Endothelial cell of umbilical vein (primary cell): ENCODE measurements around the gene GPBAR1. TPM values are rescaled to one million over a fixed set of nuclear protein-coding genes. Genes with fewer than 3 reads are reported as not detected.

Experiments
- BruUV-seq: library from RNA; stranded (reverse); fragments of 400-500 nt; replicated peaks from 2 replicates; lab custom pipeline; 2021; lab: Mats Ljungman, UMichigan
- CTCF ChIA-PET: fragments of 300-600, 350-600 bp; sonication (Branson Sonifier 250); formaldehyde crosslinking; loops from one replicate; lab custom pipeline; 2021; ENCODE audit warnings: antibody characterized with exemption, inconsistent platforms; lab: Charles Lee
- POLR2A ChIA-PET: fragments of 300-600, 350-600 bp; sonication (Branson Sonifier 250); formaldehyde crosslinking; loops from one replicate; lab custom pipeline; 2021; ENCODE audit warnings: antibody characterized with exemption, inconsistent platforms; lab: Charles Lee
- DNase-seq: peaks from one replicate; pipeline ENCODE4 v3.0.0-alpha.2; 2011; ENCODE audit warnings: low read depth, low spot score
- FAIRE-seq: peaks from 2 replicates; lab custom pipeline; 2011; peaks lifted over from hg19 to GRCh38; lab: Jason Lieb, UNC
- H2AFZ ChIP-seq: 2 replicates; pipeline ENCODE4 v1.6.0; 2012; ENCODE audit warnings: low read depth, low read length, control low read depth, inconsistent platforms
- H3K27ac ChIP-seq: 2 replicates; pipeline ENCODE4 v1.5.1; 2011; ENCODE audit warnings: low read depth, mild to moderate bottlenecking, control low read depth, low read length, moderate library complexity; ENCODE audit not compliant: insufficient read depth
- H3K27me3 ChIP-seq, 2 experiments: 2 replicates each; pipeline versions ENCODE4 v1.6.0 to v1.6.1; 2011; ENCODE audit warnings: low read length in 2 of 2, mixed read lengths in 1 of 2; ENCODE audit not compliant: control insufficient read depth in 2 of 2, insufficient read depth in 2 of 2
- H3K36me3 ChIP-seq, 2 experiments: 2 replicates in 1 of 2; 3 replicates in 1 of 2; pipeline ENCODE4 v1.5.1; 2011; ENCODE audit warnings: low read length in 2 of 2, mild to moderate bottlenecking in 1 of 2, moderate library complexity in 1 of 2; ENCODE audit not compliant: control insufficient read depth in 2 of 2, insufficient read depth in 2 of 2; ENCODE audit errors: extremely low read depth in 1 of 2
- H3K4me1 ChIP-seq: 3 replicates; pipeline ENCODE4 v1.5.1; 2011; ENCODE audit warnings: mild to moderate bottlenecking, low read length; ENCODE audit not compliant: control insufficient read depth, insufficient read depth; ENCODE audit errors: extremely low read depth
- H3K4me2 ChIP-seq: 2 replicates; pipeline ENCODE4 v1.6.1; 2011; ENCODE audit warnings: low read length, control low read depth, mixed read lengths; ENCODE audit not compliant: insufficient read depth
- H3K4me3 ChIP-seq, 3 experiments: fragments of 200-600 bp in 1 of 3; sonication (generic), shearing (Covaris generic) in 1 of 3; replicated peaks in 1 of 3; 2 replicates each; pipeline ENCODE4 v1.5.1; 2011 to 2016; ENCODE audit warnings: control low read depth in 3 of 3, low read length in 3 of 3, mild to moderate bottlenecking in 2 of 3, inconsistent platforms in 1 of 3, low read depth in 1 of 3, moderate library complexity in 1 of 3; ENCODE audit not compliant: insufficient read depth in 1 of 3
- H3K79me2 ChIP-seq: 2 replicates; pipeline ENCODE4 v1.6.0; 2012; ENCODE audit warnings: low read length, inconsistent platforms; ENCODE audit not compliant: control insufficient read depth, insufficient read depth
- H3K9ac ChIP-seq: replicated peaks from 2 replicates; pipeline ENCODE3; 2011; ENCODE audit warnings: low read length, control low read depth; ENCODE audit not compliant: insufficient read depth; ENCODE audit errors: extremely low read depth
- H3K9me1 ChIP-seq: replicated peaks from 3 replicates; pipeline ENCODE4 v1.6.0; 2011; ENCODE audit warnings: mild to moderate bottlenecking, low read length; ENCODE audit not compliant: control insufficient read depth, insufficient read depth; ENCODE audit errors: extremely low read depth
- H3K9me3 ChIP-seq: replicated peaks from 2 replicates; pipeline ENCODE4 v1.5.1; 2012; ENCODE audit warnings: low read length, inconsistent platforms; ENCODE audit not compliant: control insufficient read depth, insufficient read depth
- H4K20me1 ChIP-seq: replicated peaks from 2 replicates; pipeline ENCODE3; 2011; ENCODE audit warnings: mild to moderate bottlenecking, low read length; ENCODE audit not compliant: control insufficient read depth, insufficient read depth; ENCODE audit errors: extremely low read depth
- CTCF ChIP-seq, 2 donors: IDR thresholded peaks; 1 replicate in 1 of 2; 2 replicates in 1 of 2; pipeline ENCODE4 v1.5.1; 2011; ENCODE audit warnings: low read length in 2 of 2, mild to moderate bottlenecking in 2 of 2, moderate library complexity in 2 of 2, control low read depth in 1 of 2, inconsistent platforms in 1 of 2, low read depth in 1 of 2; ENCODE audit not compliant: insufficient read depth in 1 of 2; ENCODE audit errors: extremely low read depth in 1 of 2
- EZH2 ChIP-seq: IDR thresholded peaks from 2 replicates; pipeline ENCODE4 v1.6.1; 2012; ENCODE audit warnings: borderline replicate concordance, low read depth, mild to moderate bottlenecking, moderate library complexity, low read length, inconsistent platforms; ENCODE audit not compliant: severe bottlenecking
- FOS ChIP-seq: IDR thresholded peaks from 2 replicates; pipeline ENCODE4 v1.6.1; 2011; ENCODE audit warnings: mild to moderate bottlenecking, low read length, moderate library complexity, borderline replicate concordance; ENCODE audit not compliant: insufficient read depth
- GATA2 ChIP-seq: IDR thresholded peaks from 2 replicates; pipeline ENCODE4 v1.7.0; 2011; ENCODE audit warnings: low read depth, mild to moderate bottlenecking, moderate library complexity, mixed read lengths, low read length; ENCODE audit not compliant: insufficient read length, insufficient read depth
- JUN ChIP-seq: IDR thresholded peaks from 2 replicates; pipeline ENCODE4 v1.6.1; 2011; ENCODE audit warnings: borderline replicate concordance, low read depth; ENCODE audit not compliant: insufficient read length, insufficient read depth
- MYC ChIP-seq: IDR thresholded peaks from one replicate; pipeline ENCODE4 v1.6.1; 2011; ENCODE audit warnings: mild to moderate bottlenecking, low read depth, low read length
- POLR2A ChIP-seq: IDR thresholded peaks from 2 replicates; pipeline ENCODE4 v1.6.1; 2012; ENCODE audit warnings: low read depth, mild to moderate bottlenecking, control low read depth, low read length
- POLR2AphosphoS5 ChIP-seq: IDR thresholded peaks from 2 replicates; pipeline ENCODE4 v1.6.1; 2012; ENCODE audit warnings: low read depth, mild to moderate bottlenecking, control low read depth, low read length, moderate library complexity; ENCODE audit not compliant: insufficient read depth
- dilution Hi-C: fragments of 300-500 bp; cut with MboI; formaldehyde crosslinking; loops from one replicate; pipeline ENCODE4 v1.15.0; 2019; ENCODE audit warnings: low sequenced_read_pairs; ENCODE audit not compliant: extremely low pct_ligation_motif_present
- intact Hi-C: fragments of 100-400 bp; cut with micrococcal nuclease; formaldehyde crosslinking; loops from one replicate; pipeline ENCODE4 v1.10.0; 2022
- polyA plus RNA-seq, 4 experiments: library from polyadenylated mRNA; depleted of rRNA in 3 of 4; stranded (reverse) in 3 of 4; unstranded in 1 of 4; fragments of >200 nt; gene quantifications; 2 replicates each; pipeline versions ENCODE4 v1.2.1 to v1.2.3, GENCODE V29; 2011 to 2012; ENCODE audit warnings: missing spikeins in 1 of 4
- total RNA-seq: library from RNA; stranded (reverse); gene quantifications from 2 replicates; pipeline ENCODE4 v1.2.3, GENCODE V29; 2021
- TF ChIP-seq, protein P1 (sequence below): IDR thresholded peaks from 2 replicates; pipeline ENCODE4 v1.6.1; 2011; ENCODE audit not compliant: insufficient read depth, insufficient read length

The GPBAR1 gene
- total and polyA plus RNA-seq, 2 donors (not counting 3 experiments of a cell fraction or from before 2014, with no cell fraction given) = 0.14 to 0.75 TPM

GRCh38 chr2:218238887-218239286, 21.9 kb upstream of the GPBAR1 start:
- Histone ChIP-seq H4K20me1 (peaks cover 3% of the 10 kb centered on the region), H3K4me2 (no peak overlapping the region), H3K9me1 (no peaks in the 10 kb centered on the region), H3K9ac (no peak overlapping the region), H3K4me1 (no peaks in the 10 kb centered on the region), H3K36me3 (peaks cover 32 to 50% of the 10 kb centered on the region in 2 experiments), H2AFZ (no peak overlapping the region), H3K27ac (no peak overlapping the region), H3K79me2 (peaks cover 30% of the 10 kb centered on the region), H3K4me3 (no peak overlapping the region), H3K9me3 (no peaks in the 10 kb centered on the region), H3K27me3 (no peaks in the 10 kb centered on the region)
- CTCF ChIA-PET = no interaction called here
- dilution Hi-C loops = no loop called here
- DNase-seq (no peak), FAIRE-seq (no peak)
- intact Hi-C loops = no loop called here
- TF ChIP-seq EZH2 (no peak), GATA2 (no peak), JUN (no peak), POLR2A (no peak), MYC (no peak), FOS (no peak), POLR2AphosphoS5 (no peak), CTCF (IDR thresholded peaks at IDR 0.05; ENCODE audit: extremely low read depth in 1 of 2, insufficient read depth in 1 of 2, low read depth in 1 of 2, low read length in 2 of 2) (no peak)
- TF ChIP-seq, protein P1, sequence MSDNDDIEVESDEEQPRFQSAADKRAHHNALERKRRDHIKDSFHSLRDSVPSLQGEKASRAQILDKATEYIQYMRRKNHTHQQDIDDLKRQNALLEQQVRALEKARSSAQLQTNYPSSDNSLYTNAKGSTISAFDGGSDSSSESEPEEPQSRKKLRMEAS = no peak
- POLR2A ChIA-PET = no interaction called here
- no TSS peak for BruUV-seq
